HuH-7 (cell line): Measurements from ENCODE around the gene SPEN.
"Not testable (repeated sequence)": the region's sequence is repeated elsewhere in the genome, so short reads cannot be mapped to it uniquely, and the experiment has no call there.

ENCODE experiments used
- DNase-seq: peaks from one replicate; pipeline ENCODE4 v3.0.0; 2011; ENCODE audit warnings: low spot score

Gene SPEN

GRCh38 chr1:15899266-15899665, 51.8 kb downstream of the SPEN start:
- no peak for DNase-seq

DNA sequence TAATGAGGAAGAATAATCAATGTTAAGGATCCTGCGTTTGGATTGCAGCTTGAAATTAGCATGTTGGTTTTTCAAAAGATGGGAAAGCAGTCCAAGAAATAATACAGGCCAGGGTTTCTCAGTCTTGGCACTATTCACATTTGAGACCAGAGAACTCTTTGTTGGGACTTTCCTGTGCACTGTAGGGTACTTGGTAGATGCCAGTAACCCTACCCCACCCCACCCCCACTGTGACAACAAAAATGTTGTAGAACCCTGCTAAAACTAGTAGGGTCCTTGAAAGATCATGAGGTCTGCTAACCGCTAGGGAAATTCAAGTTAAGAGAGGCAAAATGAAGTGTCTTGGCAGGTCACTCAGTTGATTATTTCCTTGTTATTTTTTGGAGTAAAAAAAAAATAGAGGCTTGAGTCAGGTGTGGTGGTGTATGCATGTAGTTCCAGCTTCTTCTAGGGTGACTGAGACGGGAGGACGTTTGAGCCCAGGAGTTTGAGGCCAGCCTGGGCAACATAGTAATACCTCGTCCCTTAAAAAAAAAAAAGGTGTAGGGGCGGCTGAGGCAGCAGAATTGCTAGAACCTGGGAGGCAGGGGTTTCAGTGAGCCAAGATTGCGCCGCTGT, 53.3 kb downstream of the SPEN start:
- no peak for DNase-seq

DNA sequence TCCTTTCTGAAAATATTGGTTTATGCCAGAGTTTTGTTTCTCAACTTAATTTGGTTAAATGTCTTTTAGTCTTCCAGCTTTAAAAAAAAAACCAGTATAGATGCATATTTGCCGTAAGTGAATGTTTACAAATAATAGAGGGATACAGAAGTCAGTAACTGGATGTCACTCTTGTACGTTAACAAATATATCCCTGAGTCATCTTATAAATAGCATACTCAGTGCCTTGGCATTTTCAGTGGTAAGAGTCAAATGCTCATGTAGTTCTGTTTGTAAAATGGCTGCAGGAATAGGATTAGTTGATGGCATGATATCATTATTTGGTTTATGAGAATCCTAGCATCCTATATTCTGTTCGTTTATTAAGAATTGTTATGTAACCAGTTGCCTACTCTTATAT, 55.4 kb downstream of the SPEN start:
- no peak for DNase-seq

- DNase-seq, result no peak
These were observed 61.1 kb downstream of the SPEN start for GRCh38 chr1:15908597-15908996.

GRCh38 chr1:15911141-15911540, 63.6 kb downstream of the SPEN start:
- no peak for DNase-seq

DNA sequence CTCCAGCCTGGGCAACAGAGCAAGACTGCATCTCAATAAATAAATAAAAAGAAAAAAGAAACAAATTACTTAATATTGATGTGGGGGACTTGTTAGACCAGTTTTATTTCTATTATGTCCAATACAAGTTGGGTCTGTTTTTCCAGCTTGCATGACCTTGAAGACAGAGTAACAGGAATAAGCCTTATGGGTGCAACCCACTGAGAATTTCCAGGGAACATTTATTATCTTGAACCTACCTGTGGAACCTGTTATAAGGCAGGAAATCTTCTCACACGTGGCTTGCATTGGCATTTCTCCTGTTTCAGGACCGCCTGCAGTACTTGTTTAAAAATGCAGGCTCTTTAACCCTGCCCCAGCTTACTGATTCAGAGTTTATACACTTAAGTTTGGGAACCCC, 64.4 kb downstream of the SPEN start:
- DNase-seq, result no peak

DNA sequence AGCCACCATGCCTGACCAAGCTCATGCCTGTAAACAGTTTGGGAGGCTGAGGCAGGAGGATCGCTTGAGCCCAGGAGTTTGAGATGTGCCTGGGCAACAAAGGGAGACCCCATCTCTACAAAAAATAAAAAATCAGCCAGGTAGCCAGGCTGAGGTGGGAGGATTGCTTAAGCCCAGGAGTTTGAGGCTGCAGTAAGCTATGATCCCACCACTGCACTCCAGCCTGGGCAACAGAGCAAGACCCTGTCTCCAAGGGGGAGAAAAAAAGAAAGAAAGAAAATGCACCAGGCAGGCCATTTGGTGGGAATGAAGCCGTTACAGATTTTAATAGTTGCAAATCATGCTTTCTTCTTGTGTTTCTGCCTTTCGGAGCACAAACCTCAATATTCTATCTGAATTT, 66.1 kb downstream of the SPEN start:
- DNase-seq, result not testable (repeated sequence)

DNA sequence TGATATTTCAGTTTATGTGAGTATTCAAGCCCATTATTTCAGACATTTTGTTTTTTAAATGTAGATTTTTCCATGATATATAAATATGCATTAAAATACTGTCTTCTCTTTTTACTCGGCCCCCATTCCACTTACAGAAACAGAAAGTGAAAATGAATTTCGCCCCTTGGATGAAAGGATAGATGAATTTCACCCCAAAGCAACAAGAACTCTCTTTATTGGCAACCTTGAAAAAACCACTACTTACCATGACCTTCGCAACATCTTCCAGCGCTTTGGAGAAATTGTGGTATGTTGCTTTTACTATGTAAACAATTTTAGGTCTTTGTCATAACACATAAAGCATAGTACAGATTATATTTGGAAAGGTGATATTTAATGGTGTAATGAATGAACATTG, 68.5 kb downstream of the SPEN start:
- DNase-seq, result no peak

- no peak for DNase-seq
These were observed 68.9 kb downstream of the SPEN start for GRCh38 chr1:15916417-15916816.

GRCh38 chr1:15916916-15917315, 69.4 kb downstream of the SPEN start:
- DNase-seq, result no peak

DNA sequence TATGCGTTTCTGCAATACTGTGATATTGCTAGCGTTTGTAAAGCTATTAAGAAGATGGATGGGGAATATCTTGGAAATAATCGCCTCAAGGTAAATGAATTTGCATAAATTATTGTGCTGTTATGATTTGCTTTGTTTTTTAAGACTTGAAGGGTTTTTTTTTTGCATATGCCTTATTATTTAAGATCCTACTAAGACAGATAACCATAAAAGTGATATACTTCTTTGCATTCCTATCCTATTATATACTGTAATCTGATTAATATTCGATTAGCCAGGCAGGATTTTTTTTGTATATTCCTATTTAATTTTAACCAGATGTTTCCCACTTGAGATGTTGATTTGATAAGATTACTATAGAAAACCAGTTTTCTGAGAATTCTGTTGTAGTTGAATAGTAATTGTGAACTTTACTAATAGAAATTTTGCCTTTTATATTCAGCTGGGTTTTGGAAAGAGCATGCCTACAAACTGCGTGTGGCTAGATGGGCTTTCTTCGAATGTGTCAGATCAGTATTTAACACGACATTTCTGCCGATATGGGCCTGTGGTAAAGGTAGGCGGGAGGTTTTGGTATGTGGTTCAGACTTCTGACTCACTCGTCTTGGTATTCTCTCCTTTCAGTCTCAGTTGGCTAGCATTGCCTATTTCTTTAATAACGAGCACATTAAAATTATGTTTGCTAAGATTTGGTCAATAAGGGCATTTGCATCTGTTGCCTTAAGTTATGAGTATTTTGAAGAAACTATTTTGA, 71.6 kb downstream of the SPEN start:
- DNase-seq, result no peak

GRCh38 chr1:15923241-15923640, 75.7 kb downstream of the SPEN start:
- DNase-seq, result no peak

- DNase-seq, result not testable (repeated sequence)
These were observed 78.9 kb downstream of the SPEN start for GRCh38 chr1:15926448-15926847.

DNA sequence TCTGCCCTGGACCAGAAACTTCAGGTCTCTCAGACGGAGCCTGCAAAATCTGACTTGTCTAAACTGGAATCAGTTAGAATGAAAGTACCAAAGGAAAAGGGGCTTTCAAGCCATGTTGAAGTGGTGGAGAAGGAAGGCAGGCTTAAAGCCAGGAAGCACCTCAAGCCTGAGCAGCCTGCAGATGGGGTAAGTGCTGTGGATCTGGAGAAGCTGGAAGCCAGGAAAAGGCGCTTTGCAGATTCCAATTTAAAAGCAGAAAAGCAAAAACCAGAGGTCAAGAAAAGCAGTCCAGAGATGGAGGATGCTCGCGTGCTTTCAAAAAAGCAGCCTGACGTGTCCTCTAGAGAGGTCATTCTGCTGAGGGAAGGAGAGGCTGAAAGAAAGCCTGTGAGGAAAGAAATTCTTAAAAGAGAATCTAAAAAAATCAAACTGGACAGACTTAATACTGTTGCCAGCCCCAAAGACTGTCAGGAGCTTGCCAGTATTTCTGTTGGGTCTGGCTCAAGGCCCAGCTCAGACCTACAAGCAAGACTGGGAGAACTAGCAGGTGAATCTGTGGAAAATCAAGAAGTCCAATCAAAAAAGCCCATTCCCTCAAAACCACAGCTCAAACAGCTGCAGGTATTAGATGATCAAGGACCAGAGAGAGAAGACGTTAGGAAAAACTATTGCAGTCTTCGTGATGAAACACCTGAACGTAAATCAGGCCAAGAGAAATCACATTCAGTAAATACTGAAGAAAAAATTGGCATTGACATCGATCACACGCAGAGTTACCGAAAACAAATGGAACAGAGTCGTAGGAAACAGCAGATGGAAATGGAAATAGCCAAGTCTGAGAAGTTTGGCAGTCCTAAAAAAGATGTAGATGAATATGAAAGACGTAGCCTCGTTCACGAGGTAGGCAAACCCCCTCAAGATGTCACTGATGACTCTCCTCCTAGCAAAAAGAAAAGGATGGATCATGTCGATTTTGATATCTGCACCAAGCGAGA, 81.8 kb downstream of the SPEN start:
- no peak for DNase-seq

- DNase-seq, result no peak
These were observed 83.9 kb downstream of the SPEN start for GRCh38 chr1:15931401-15931800.

GRCh38 chr1:15931884-15932283, 84.4 kb downstream of the SPEN start:
- DNase-seq, result no peak

- DNase-seq, result no peak
These were observed 85.1 kb downstream of the SPEN start for GRCh38 chr1:15932612-15933011.

DNA sequence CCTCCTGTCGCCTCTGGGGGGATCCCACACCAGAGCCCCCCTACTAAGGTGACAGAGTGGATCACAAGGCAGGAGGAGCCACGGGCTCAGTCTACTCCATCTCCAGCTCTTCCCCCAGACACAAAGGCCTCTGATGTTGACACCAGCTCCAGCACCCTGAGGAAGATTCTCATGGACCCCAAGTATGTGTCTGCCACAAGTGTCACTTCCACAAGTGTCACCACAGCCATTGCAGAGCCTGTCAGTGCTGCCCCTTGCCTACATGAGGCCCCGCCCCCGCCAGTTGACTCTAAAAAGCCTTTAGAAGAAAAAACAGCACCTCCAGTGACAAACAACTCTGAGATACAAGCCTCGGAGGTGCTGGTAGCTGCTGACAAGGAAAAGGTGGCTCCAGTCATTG, 86.2 kb downstream of the SPEN start:
- DNase-seq, result no peak

DNA sequence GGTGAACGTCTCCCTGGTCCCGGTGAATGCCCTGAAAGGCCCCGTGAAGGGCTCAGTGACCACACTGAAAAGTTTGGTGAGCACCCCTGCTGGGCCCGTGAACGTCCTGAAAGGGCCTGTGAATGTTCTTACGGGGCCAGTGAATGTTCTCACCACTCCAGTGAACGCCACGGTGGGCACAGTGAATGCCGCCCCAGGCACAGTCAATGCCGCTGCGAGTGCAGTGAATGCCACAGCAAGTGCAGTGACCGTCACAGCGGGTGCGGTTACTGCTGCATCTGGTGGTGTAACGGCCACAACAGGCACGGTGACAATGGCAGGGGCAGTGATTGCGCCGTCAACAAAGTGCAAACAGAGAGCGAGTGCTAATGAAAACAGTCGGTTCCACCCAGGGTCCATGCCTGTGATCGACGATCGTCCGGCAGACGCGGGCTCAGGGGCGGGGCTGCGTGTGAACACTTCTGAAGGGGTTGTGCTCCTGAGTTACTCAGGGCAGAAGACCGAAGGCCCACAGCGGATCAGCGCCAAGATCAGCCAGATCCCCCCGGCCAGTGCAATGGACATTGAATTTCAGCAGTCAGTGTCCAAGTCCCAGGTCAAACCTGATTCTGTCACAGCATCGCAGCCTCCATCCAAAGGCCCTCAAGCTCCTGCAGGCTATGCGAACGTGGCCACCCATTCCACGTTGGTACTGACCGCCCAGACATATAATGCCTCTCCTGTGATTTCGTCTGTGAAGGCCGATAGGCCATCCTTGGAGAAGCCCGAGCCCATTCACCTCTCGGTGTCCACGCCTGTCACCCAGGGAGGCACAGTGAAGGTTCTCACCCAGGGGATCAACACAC, 86.9 kb downstream of the SPEN start:
- no peak for DNase-seq

GRCh38 chr1:15935056-15935950, 87.8 kb downstream of the SPEN start:
- DNase-seq, result no peak

- DNase-seq, result no peak
These were observed 88.5 kb downstream of the SPEN start for GRCh38 chr1:15936025-15936424.
